Measurements from ENCODE around the gene ZNF274.

DNA sequence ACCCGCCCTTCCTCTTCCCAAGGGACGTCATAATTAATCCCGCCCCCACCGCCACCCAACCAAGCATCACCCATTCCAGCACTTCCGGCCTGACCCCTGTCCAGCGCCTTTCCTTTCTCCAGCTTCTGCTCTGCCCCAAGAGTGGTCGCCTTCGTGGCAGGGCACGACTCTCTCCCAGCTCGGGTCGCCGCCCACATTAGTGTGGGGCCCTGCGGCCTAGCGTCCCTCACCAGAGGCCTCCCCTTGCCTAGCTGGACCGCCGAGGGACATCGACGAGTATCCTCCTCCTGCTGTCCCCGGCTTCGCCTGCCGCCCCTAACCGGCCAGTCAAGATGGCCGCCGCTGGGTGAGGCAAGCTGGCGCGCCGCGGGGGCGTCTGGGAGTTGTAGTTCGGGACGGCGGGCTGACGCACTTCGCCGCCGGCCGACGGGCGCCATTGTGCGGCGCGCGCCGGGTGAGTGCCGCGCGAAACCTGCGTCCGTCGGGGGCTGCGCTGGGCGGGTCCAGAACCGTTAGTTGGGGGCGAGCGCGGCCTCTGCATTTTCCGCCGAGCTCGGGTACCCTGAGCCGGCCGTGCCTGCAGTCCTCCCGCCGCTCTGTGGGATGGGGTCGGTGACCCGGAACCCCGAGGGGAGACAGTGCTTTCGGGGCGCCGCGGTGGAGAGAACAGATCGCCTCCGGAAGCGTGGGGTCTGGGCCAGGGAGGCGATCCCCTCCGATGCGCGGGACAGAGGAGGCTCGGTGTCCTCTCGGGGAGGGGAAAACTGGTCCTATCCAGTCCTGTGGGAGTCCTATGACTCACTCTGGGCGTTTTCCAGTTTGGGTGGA is at the start of gene ZNF274:
- TF ChIP-seq, protein P1, sequence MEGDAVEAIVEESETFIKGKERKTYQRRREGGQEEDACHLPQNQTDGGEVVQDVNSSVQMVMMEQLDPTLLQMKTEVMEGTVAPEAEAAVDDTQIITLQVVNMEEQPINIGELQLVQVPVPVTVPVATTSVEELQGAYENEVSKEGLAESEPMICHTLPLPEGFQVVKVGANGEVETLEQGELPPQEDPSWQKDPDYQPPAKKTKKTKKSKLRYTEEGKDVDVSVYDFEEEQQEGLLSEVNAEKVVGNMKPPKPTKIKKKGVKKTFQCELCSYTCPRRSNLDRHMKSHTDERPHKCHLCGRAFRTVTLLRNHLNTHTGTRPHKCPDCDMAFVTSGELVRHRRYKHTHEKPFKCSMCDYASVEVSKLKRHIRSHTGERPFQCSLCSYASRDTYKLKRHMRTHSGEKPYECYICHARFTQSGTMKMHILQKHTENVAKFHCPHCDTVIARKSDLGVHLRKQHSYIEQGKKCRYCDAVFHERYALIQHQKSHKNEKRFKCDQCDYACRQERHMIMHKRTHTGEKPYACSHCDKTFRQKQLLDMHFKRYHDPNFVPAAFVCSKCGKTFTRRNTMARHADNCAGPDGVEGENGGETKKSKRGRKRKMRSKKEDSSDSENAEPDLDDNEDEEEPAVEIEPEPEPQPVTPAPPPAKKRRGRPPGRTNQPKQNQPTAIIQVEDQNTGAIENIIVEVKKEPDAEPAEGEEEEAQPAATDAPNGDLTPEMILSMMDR (IDR thresholded peaks at IDR 0.05), result no peak
- no peak for TF ChIP-seq MXI1 (IDR thresholded peaks at IDR 0.05; ENCODE audit: low read depth, low read length)
- TF ChIP-seq EP300 (IDR thresholded peaks at IDR 0.05; ENCODE audit: borderline replicate concordance in 1 of 2, low read depth in 1 of 2, low read length in 1 of 2), result no peak
- no peak for TF ChIP-seq RCOR1 (IDR thresholded peaks at IDR 0.05; ENCODE audit: low read length)
- no peak for TF ChIP-seq POLR2AphosphoS5 (IDR thresholded peaks at IDR 0.05; ENCODE audit: low read depth, low read length)
- TF ChIP-seq TCF12 (IDR thresholded peaks at IDR 0.05), result no peak
- TF ChIP-seq, protein P2, sequence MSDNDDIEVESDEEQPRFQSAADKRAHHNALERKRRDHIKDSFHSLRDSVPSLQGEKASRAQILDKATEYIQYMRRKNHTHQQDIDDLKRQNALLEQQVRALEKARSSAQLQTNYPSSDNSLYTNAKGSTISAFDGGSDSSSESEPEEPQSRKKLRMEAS (IDR thresholded peaks at IDR 0.05; ENCODE audit: low read depth), result peak; percentile 83
- no peak for TF ChIP-seq SIN3A (IDR thresholded peaks at IDR 0.05; ENCODE audit: borderline replicate concordance, low read depth, low read length)
- no peak for TF ChIP-seq FOXM1 (IDR thresholded peaks at IDR 0.05; ENCODE audit: low read depth)
